GM21576 (cell line): ENCODE data around the gene GRB10.
"Not testable (repeated sequence)": the region's sequence is repeated elsewhere in the genome, so short reads cannot be mapped to it uniquely, and the experiment has no call there.

Experiments used
- ATAC-seq: cut with Tn5 transposase; IDR thresholded peaks from one replicate; pipeline ENCODE4 v1.9.1; 2021; ENCODE audit warnings: mild to moderate bottlenecking, moderate library complexity; ENCODE audit not compliant: unreplicated experiment

The GRB10 gene

GRCh38 chr7:50779427-50779826, 3.3 kb downstream of the GRB10 start:
- no peak for ATAC-seq

GRCh38 chr7:50778189-50778588, 4.5 kb downstream of the GRB10 start:
- no peak for ATAC-seq

GRCh38 chr7:50775836-50776235, 6.9 kb downstream of the GRB10 start:
- ATAC-seq = no peak

- no peak for ATAC-seq
These were observed 7.5 kb downstream of the GRB10 start for GRCh38 chr7:50775231-50775630.

- no peak for ATAC-seq
These were observed 8.4 kb downstream of the GRB10 start for GRCh38 chr7:50774319-50774718.

GRCh38 chr7:50773071-50773470, 9.6 kb downstream of the GRB10 start:
- ATAC-seq = not testable (repeated sequence)

GRCh38 chr7:50771120-50772002, 11.3 kb downstream of the GRB10 start:
- no peak for ATAC-seq

- no peak for ATAC-seq
These were observed 13.9 kb downstream of the GRB10 start for GRCh38 chr7:50768485-50769474.

GRCh38 chr7:50766849-50767207, 15.9 kb downstream of the GRB10 start:
- no peak for ATAC-seq

- no peak for ATAC-seq
These were observed 16.4 kb downstream of the GRB10 start for GRCh38 chr7:50766106-50766848.

- ATAC-seq = no peak
These were observed 20.4 kb downstream of the GRB10 start for GRCh38 chr7:50762337-50762736.

- ATAC-seq = no peak
These were observed 21.0 kb downstream of the GRB10 start for GRCh38 chr7:50761713-50762112.

GRCh38 chr7:50757703-50758390, 24.8 kb downstream of the GRB10 start:
- ATAC-seq = no peak

- ATAC-seq = no peak
These were observed 26.5 kb downstream of the GRB10 start for GRCh38 chr7:50756180-50756579.

GRCh38 chr7:50754684-50755083, 28.0 kb downstream of the GRB10 start:
- no peak for ATAC-seq

GRCh38 chr7:50754241-50754640, 28.5 kb downstream of the GRB10 start:
- no peak for ATAC-seq

GRCh38 chr7:50752422-50752821, 30.3 kb downstream of the GRB10 start:
- ATAC-seq = no peak

GRCh38 chr7:50751146-50751545, 31.6 kb downstream of the GRB10 start:
- no peak for ATAC-seq

GRCh38 chr7:50749896-50750295, 32.8 kb downstream of the GRB10 start:
- ATAC-seq = no peak

- ATAC-seq = no peak
These were observed 34.2 kb downstream of the GRB10 start for GRCh38 chr7:50748472-50748871.
